Activated T-helper 1 cell treated with anti-CD3 and anti-CD28 coated beads, Interleukin-2, amount 50 U/mL, for 16 hours (primary cell): ENCODE data around the gene PTPRK.

Source experiments
- DNase-seq, 2 donors: peaks; one replicate each; pipeline ENCODE4 v3.0.0-alpha.2; 2020; ENCODE audit warnings: low read depth in 1 of 2, low spot score in 1 of 2

Gene PTPRK

GRCh38 chr6:128350416-128351254, 169.8 kb downstream of the PTPRK start:
- DNase-seq = no peak

- DNase-seq = no peak
Observed at GRCh38 chr6:128347123-128347522, 173.3 kb downstream of the PTPRK start.

- no peak for DNase-seq
Observed at GRCh38 chr6:128346569-128346968, 173.8 kb downstream of the PTPRK start.

GRCh38 chr6:128345278-128345677, 175.1 kb downstream of the PTPRK start:
- no peak for DNase-seq

GRCh38 chr6:128343706-128344105, 176.7 kb downstream of the PTPRK start:
- no peak for DNase-seq

- no peak for DNase-seq
Observed at GRCh38 chr6:128339635-128340450, 180.6 kb downstream of the PTPRK start.

GRCh38 chr6:128337619-128338018, 182.8 kb downstream of the PTPRK start:
- no peak for DNase-seq

GRCh38 chr6:128336436-128337095, 183.8 kb downstream of the PTPRK start:
- DNase-seq = no peak

GRCh38 chr6:128335963-128336362, 184.4 kb downstream of the PTPRK start:
- DNase-seq = no peak

GRCh38 chr6:128333581-128334223, 186.7 kb downstream of the PTPRK start:
- no peak for DNase-seq

GRCh38 chr6:128327890-128328289, 192.5 kb downstream of the PTPRK start:
- DNase-seq = no peak

- DNase-seq = no peak
Observed at GRCh38 chr6:128323011-128323410, 197.4 kb downstream of the PTPRK start.

- no peak for DNase-seq
Observed at GRCh38 chr6:128319946-128320345, 200.5 kb downstream of the PTPRK start.

GRCh38 chr6:128319157-128319556, 201.2 kb downstream of the PTPRK start:
- DNase-seq = no peak

- DNase-seq = no peak
Observed at GRCh38 chr6:128316258-128316929, 204.0 kb downstream of the PTPRK start.

- no peak for DNase-seq
Observed at GRCh38 chr6:128314190-128314589, 206.2 kb downstream of the PTPRK start.

- no peak for DNase-seq
Observed at GRCh38 chr6:128311944-128312570, 208.3 kb downstream of the PTPRK start.

GRCh38 chr6:128310451-128310850, 209.9 kb downstream of the PTPRK start:
- no peak for DNase-seq

- DNase-seq = no peak
Observed at GRCh38 chr6:128307671-128308070, 212.7 kb downstream of the PTPRK start.

GRCh38 chr6:128305976-128306375, 214.4 kb downstream of the PTPRK start:
- no peak for DNase-seq
